Measurements from ENCODE around the gene C6orf163.

DNA sequence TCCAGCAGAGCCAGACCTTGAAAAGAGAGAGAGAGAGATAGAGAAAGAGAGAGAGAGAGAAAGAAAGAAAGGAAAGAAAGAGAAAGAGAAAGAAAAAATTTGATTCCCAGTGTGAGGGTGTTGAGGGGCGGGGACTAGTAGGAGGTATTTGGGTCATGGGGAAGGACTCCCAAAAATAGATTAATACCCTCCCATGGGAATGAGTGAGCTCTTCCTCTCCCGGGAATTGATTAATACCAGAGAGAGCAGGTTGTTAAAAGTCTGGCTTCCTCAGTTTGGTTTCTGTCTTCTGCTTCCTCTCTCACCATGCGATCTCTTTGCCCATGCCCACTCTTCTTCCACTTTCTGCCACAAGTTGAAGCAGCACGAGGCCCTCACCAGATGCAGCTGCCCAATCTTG, 34.3 kb downstream of the C6orf163 start:
- TF ChIP-seq, protein P1, sequence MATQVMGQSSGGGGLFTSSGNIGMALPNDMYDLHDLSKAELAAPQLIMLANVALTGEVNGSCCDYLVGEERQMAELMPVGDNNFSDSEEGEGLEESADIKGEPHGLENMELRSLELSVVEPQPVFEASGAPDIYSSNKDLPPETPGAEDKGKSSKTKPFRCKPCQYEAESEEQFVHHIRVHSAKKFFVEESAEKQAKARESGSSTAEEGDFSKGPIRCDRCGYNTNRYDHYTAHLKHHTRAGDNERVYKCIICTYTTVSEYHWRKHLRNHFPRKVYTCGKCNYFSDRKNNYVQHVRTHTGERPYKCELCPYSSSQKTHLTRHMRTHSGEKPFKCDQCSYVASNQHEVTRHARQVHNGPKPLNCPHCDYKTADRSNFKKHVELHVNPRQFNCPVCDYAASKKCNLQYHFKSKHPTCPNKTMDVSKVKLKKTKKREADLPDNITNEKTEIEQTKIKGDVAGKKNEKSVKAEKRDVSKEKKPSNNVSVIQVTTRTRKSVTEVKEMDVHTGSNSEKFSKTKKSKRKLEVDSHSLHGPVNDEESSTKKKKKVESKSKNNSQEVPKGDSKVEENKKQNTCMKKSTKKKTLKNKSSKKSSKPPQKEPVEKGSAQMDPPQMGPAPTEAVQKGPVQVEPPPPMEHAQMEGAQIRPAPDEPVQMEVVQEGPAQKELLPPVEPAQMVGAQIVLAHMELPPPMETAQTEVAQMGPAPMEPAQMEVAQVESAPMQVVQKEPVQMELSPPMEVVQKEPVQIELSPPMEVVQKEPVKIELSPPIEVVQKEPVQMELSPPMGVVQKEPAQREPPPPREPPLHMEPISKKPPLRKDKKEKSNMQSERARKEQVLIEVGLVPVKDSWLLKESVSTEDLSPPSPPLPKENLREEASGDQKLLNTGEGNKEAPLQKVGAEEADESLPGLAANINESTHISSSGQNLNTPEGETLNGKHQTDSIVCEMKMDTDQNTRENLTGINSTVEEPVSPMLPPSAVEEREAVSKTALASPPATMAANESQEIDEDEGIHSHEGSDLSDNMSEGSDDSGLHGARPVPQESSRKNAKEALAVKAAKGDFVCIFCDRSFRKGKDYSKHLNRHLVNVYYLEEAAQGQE (IDR thresholded peaks at IDR 0.05; ENCODE audit: insufficient read depth in 1 of 2, low read depth in 2 of 2, low read length in 2 of 2), result no peak
- TF ChIP-seq SIN3A (IDR thresholded peaks at IDR 0.05; ENCODE audit: borderline replicate concordance, insufficient read depth, low read length), result no peak
